ENCODE measurements around the gene TPST2. TPM values are rescaled to one million over a fixed set of nuclear protein-coding genes. Genes with fewer than 3 reads are reported as not detected.

Gene TPST2
- total RNA-seq, 2 experiments from 2014 or later, result 17.4 to 18.3 TPM

DNA sequence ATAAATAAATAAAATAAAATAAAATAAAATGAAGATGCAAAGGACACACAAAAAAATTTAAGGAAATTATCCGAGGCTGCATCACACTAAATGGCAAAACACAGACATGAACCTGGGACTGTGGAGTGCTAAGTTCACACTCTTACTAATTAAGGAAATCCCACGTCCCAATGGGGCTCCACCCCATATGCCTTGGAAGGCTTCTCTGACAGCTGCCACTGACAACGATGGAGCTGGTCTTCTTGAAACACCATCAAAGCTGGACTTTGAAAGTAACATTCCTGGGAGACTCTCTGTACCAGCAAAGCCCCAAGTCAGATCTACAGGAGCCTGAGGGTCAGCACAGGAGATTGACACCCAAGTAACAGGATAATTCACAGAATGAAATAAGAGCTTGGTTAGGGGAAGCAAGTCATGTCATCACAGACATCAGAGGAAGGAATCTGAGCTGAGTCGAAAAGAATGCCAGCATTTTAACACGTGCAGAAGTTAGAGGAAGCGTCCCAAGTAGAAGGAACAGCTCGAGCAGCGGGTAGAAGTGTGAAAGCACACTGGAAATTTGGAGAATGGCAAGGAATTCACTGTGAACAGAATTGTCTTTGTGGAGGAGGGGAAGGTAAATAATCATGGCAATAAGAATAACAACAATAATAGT is 13.8 kb downstream of the TPST2 start:
- Mint-ChIP-seq H3K9me3 (ENCODE audit: low read depth) (no peaks in the 10 kb centered on the region), H3K27me3 (no peaks in the 10 kb centered on the region), H3K4me3 (no peak overlapping the region), H3K4me1 (peaks cover 38% of the 10 kb centered on the region), H3K36me3 (ENCODE audit: low read depth) (peaks cover 2% of the 10 kb centered on the region), H3K27ac (no peak overlapping the region)
- ChIA-PET CTCF (interaction anchor here (1.0 kb wide), 1 partner anchor 28 kb away, joined by 3 read pairs; no protein-coding TSS in a partner anchor), POLR2A (no interaction called here)
- intact Hi-C loops (cut with DNase I, micrococcal nuclease), result no loop called here
- DNase-seq (no peak), ATAC-seq (no peak)

DNA sequence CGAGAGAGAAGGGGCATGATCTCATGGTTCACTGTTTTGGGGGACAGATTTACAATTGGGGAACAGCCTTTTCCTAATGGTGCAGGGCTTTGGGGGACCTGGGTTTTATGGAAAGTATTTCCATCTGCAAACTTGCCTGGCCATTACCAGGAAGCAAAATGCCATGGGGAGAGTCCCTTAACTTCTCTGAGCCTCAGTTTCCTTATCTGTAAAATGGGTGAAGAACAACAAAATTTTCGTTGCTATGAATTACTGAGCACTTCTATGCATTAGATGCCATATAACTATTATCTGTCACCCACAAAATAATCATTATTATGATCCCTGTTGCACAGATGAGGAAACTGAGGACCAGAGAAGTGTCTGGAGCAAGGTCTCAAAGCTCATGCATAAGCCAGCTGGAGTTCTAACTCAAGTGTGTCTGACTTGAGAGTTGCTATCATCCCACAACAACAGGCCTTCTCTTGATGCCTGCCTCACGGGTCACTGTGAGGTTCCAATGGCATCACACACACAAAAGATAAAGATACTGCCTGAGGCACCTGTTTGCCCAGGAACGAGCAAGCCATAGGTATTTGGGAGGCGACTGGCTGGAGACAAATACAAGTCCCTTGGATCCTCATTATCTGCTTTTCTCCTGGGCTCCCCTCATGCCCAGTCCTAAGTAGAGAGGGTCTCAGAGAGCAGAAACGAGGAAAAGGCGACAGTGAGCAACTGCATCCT is 15.8 kb downstream of the TPST2 start:
- ATAC-seq, result no peak
- no peaks in the 10 kb centered on the region for H3K27me3 Mint-ChIP-seq
- H3K4me1 Mint-ChIP-seq, result peaks cover 18% of the 10 kb centered on the region
- peak overlapping the region; percentile 27 for H3K27ac Mint-ChIP-seq
- no peak for DNase-seq
- CTCF ChIA-PET, result interaction anchor here (0.5 kb wide), 1 partner anchor 23 kb away, joined by 3 read pairs; no protein-coding TSS in a partner anchor
- POLR2A ChIA-PET, result no interaction called here
- H3K36me3 Mint-ChIP-seq (ENCODE audit: low read depth), result peaks cover 6% of the 10 kb centered on the region
- no peak overlapping the region for H3K4me3 Mint-ChIP-seq
- H3K9me3 Mint-ChIP-seq (ENCODE audit: low read depth), result no peaks in the 10 kb centered on the region
- intact Hi-C loops (cut with DNase I, micrococcal nuclease), result no loop called here

- CTCF ChIA-PET, result no interaction called here
- intact Hi-C loops (cut with DNase I, micrococcal nuclease), result no loop called here
- POLR2A ChIA-PET, result no interaction called here
- H3K27me3 Mint-ChIP-seq, result no peaks in the 10 kb centered on the region
- peaks cover 8% of the 10 kb centered on the region for H3K36me3 Mint-ChIP-seq (ENCODE audit: low read depth)
- H3K27ac Mint-ChIP-seq, result peak overlapping the region; percentile 10
- H3K4me3 Mint-ChIP-seq, result no peak overlapping the region
- H3K4me1 Mint-ChIP-seq, result peaks cover 15% of the 10 kb centered on the region
- peak; percentile 33 for ATAC-seq
- peak; percentile 44 for DNase-seq
- H3K9me3 Mint-ChIP-seq (ENCODE audit: low read depth), result no peaks in the 10 kb centered on the region
Observed at GRCh38 chr22:26573026-26573662, 16.8 kb downstream of the TPST2 start.

DNA sequence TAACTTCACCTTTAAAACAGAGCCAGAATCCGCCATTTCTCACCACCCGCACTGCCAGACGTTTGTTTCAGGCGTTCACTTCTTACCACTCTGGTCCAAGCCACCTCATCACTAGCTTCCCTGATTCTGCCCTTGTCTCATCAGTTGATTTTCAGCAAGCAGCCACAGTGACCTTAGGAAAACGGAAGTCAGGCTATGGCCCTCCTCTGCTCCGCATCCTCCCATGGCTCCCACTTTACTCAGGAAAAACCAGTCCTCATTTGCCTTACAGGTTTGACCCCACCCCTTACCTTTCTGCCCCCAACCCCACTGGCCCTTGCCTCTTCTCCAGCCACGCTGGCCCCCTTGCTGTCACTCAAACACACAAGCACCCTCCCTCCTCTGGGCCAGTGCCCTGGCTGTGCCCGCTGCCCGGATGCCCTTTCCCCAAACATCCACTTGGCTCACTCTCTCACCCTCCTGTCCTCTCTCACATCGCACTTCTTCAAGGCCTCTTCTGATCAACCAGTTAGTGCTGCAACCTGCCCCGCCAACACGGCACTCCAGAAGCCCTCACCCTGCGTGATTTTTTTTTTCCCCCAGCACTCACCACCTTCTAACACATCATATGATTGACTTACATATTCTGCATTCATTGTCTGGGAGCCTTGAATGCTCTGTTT is 18.9 kb downstream of the TPST2 start:
- ChIA-PET CTCF (interaction anchor here (0.6 kb wide), 1 partner anchor 294 kb away, joined by 3 read pairs; no protein-coding TSS in a partner anchor), POLR2A (interaction anchor here (0.7 kb wide), 1 partner anchor 89 kb away, joined by 3 read pairs; no protein-coding TSS in a partner anchor)
- Mint-ChIP-seq H3K27ac (no peak overlapping the region), H3K27me3 (no peaks in the 10 kb centered on the region), H3K9me3 (ENCODE audit: low read depth) (no peaks in the 10 kb centered on the region), H3K36me3 (ENCODE audit: low read depth) (peaks cover 6% of the 10 kb centered on the region), H3K4me1 (peaks cover 16% of the 10 kb centered on the region), H3K4me3 (no peak overlapping the region)
- DNase-seq (no peak), ATAC-seq (no peak)
- intact Hi-C loops (cut with DNase I, micrococcal nuclease), result no loop called here

- Mint-ChIP-seq H3K9me3 (ENCODE audit: low read depth) (no peaks in the 10 kb centered on the region), H3K4me3 (no peak overlapping the region), H3K27ac (no peak overlapping the region), H3K36me3 (ENCODE audit: low read depth) (peaks cover 6% of the 10 kb centered on the region), H3K27me3 (no peaks in the 10 kb centered on the region), H3K4me1 (peaks cover 16% of the 10 kb centered on the region)
- ChIA-PET POLR2A (interaction anchor here (0.7 kb wide), 1 partner anchor 88 kb away, joined by 3 read pairs; no protein-coding TSS in a partner anchor), CTCF (no interaction called here)
- DNase-seq (no peak), ATAC-seq (no peak)
- intact Hi-C loops (cut with DNase I, micrococcal nuclease), result no loop called here
Observed at GRCh38 chr22:26570115-26570514, 19.8 kb downstream of the TPST2 start.

DNA sequence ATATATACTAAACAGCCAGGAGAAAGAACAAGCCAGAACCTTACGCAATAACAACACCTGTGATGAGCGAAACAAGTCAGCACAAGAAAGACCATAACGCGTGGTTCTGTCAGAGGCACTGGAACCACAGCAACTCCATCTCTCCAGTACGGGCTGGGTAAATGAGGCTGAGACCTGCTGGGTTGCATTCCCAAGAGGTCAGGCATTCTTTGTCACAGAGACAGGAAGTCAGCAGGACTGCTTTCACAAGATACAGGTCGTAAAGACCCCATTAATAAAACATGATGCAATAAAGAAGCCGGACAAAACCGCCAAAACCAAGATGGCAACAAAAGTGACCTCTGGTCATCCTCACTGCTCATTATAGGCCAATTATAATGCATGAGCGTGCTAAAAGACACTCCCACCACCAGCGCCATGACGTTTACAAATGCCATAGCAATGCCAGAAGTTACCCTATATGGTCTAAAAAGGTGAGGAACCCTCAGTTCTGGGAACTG is 21.7 kb downstream of the TPST2 start:
- CTCF ChIA-PET, result interaction anchor here (0.9 kb wide), 1 partner anchor 66 kb away, joined by 3 read pairs; no protein-coding TSS in a partner anchor
- Mint-ChIP-seq H3K36me3 (ENCODE audit: low read depth) (peaks cover 6% of the 10 kb centered on the region), H3K27ac (no peak overlapping the region), H3K4me3 (no peak overlapping the region), H3K27me3 (no peaks in the 10 kb centered on the region), H3K4me1 (peaks cover 9% of the 10 kb centered on the region), H3K9me3 (ENCODE audit: low read depth) (no peaks in the 10 kb centered on the region)
- POLR2A ChIA-PET, result no interaction called here
- no peak for ATAC-seq
- intact Hi-C loops (cut with DNase I, micrococcal nuclease), result no loop called here
- no peak for DNase-seq

GRCh38 chr22:26567610-26568009 is 22.3 kb downstream of the TPST2 start:
- Mint-ChIP-seq H3K9me3 (ENCODE audit: low read depth) (no peaks in the 10 kb centered on the region), H3K27ac (no peak overlapping the region), H3K4me3 (no peak overlapping the region), H3K4me1 (peaks cover 4% of the 10 kb centered on the region), H3K27me3 (no peaks in the 10 kb centered on the region), H3K36me3 (ENCODE audit: low read depth) (peaks cover 6% of the 10 kb centered on the region)
- DNase-seq (no peak), ATAC-seq (no peak)
- intact Hi-C loops (cut with DNase I, micrococcal nuclease), result no loop called here
- CTCF ChIA-PET, result no interaction called here
- POLR2A ChIA-PET, result no interaction called here

GRCh38 chr22:26566994-26567393 is 22.9 kb downstream of the TPST2 start:
- Mint-ChIP-seq H3K36me3 (ENCODE audit: low read depth) (peaks cover 6% of the 10 kb centered on the region), H3K27ac (no peak overlapping the region), H3K27me3 (no peaks in the 10 kb centered on the region), H3K4me3 (no peak overlapping the region), H3K4me1 (peaks cover 4% of the 10 kb centered on the region), H3K9me3 (ENCODE audit: low read depth) (no peaks in the 10 kb centered on the region)
- DNase-seq (no peak), ATAC-seq (no peak)
- CTCF ChIA-PET, result interaction anchor here (0.8 kb wide), 1 partner anchor 19 kb away, joined by 3 read pairs; no protein-coding TSS in a partner anchor
- POLR2A ChIA-PET, result no interaction called here
- intact Hi-C loops (cut with DNase I, micrococcal nuclease), result no loop called here

DNA sequence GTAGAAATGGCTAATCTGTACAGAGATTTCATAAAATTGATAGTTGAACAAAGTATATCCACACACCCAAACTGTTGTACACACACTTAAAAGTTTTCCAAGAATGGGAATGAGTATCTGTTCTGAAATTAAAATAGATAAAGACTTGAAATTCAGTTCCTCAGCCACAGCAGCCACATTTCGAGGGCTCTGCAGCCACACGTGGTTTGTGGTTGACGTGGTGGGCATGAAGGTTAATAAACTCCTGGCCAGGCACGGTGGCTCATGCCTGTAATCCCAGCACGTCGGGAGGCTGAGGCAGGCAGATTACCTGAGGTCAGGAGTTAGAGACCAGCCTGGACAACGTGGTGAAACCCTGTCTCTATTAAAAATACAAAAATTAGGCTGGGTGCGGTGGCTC is 24.0 kb downstream of the TPST2 start:
- ChIA-PET CTCF (interaction anchor here (0.5 to 0.6 kb wide), 2 partner anchors 23 to 169 kb away, joined by 3 read pairs; no protein-coding TSS in a partner anchor), POLR2A (no interaction called here)
- Mint-ChIP-seq H3K36me3 (ENCODE audit: low read depth) (peaks cover 6% of the 10 kb centered on the region), H3K4me3 (no peak overlapping the region), H3K27ac (no peak overlapping the region), H3K9me3 (ENCODE audit: low read depth) (no peaks in the 10 kb centered on the region), H3K27me3 (no peaks in the 10 kb centered on the region), H3K4me1 (peaks cover 4% of the 10 kb centered on the region)
- ATAC-seq (no peak), DNase-seq (no peak)
- intact Hi-C loops (cut with DNase I, micrococcal nuclease), result no loop called here

DNA sequence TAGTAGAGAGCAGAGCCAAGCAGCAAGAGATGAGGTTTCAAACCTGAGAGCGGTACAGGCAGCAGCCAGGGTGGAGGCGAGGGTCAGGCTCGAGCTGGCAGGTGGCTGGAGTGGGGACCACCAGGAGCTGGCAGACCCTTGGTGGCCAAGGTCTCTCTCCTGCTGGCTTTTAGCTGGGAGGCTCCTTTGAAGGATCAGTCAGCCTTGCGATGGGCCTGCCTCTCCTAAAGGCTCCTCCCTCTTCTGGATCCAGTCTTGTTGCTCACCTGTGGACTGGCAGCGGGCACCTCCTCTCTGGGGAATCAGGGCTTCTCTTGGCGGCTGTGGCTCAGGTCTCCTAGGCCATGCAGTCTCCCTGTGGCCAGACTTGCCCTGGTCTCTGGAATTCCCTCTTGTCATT is 24.8 kb downstream of the TPST2 start:
- Mint-ChIP-seq H3K36me3 (ENCODE audit: low read depth) (peaks cover 2% of the 10 kb centered on the region), H3K4me3 (no peak overlapping the region), H3K27ac (no peak overlapping the region), H3K4me1 (peaks cover 4% of the 10 kb centered on the region), H3K9me3 (ENCODE audit: low read depth) (no peaks in the 10 kb centered on the region), H3K27me3 (no peaks in the 10 kb centered on the region)
- ChIA-PET CTCF (interaction anchor here (0.6 kb wide), 2 partner anchors 24 to 30 kb away, joined by 3 to 4 read pairs; no protein-coding TSS in a partner anchor), POLR2A (no interaction called here)
- ATAC-seq (no peak), DNase-seq (no peak)
- intact Hi-C loops (cut with DNase I, micrococcal nuclease), result no loop called here

- no peak for DNase-seq
- ChIA-PET CTCF (no interaction called here), POLR2A (no interaction called here)
- no peak overlapping the region for H3K4me3 Mint-ChIP-seq
- intact Hi-C loops (cut with DNase I, micrococcal nuclease), result no loop called here
- ATAC-seq, result no peak
- peaks cover 2% of the 10 kb centered on the region for H3K36me3 Mint-ChIP-seq (ENCODE audit: low read depth)
- H3K4me1 Mint-ChIP-seq, result peaks cover 4% of the 10 kb centered on the region
- no peak overlapping the region for H3K27ac Mint-ChIP-seq
- H3K27me3 Mint-ChIP-seq, result no peaks in the 10 kb centered on the region
- no peaks in the 10 kb centered on the region for H3K9me3 Mint-ChIP-seq (ENCODE audit: low read depth)
Observed at GRCh38 chr22:26564672-26565071, 25.3 kb downstream of the TPST2 start.

Measured in activated CD4-positive, alpha-beta T cell treated with anti-CD3 and anti-CD28 coated beads for 36 hours (primary cell).